ENCODE measurements around the gene TSC1.

Gene TSC1

GRCh38 chr9:132965478-132965877 lies 21.1 kb upstream of the TSC1 start:
- Mint-ChIP-seq H3K4me3 (no peak overlapping the region), H3K27me3 (ENCODE audit: low read depth) (no peaks in the 10 kb centered on the region), H3K27ac (no peak overlapping the region), H3K9me3 (no peaks in the 10 kb centered on the region), H3K4me1 (ENCODE audit: low read depth) (no peaks in the 10 kb centered on the region), H3K36me3 (ENCODE audit: low read depth) (no peaks in the 10 kb centered on the region)
- no peak for DNase-seq (ENCODE audit: low spot score)

- H3K9me3 Mint-ChIP-seq: no peaks in the 10 kb centered on the region
- H3K27me3 Mint-ChIP-seq (ENCODE audit: low read depth): no peaks in the 10 kb centered on the region
- no peaks in the 10 kb centered on the region for H3K36me3 Mint-ChIP-seq (ENCODE audit: low read depth)
- no peaks in the 10 kb centered on the region for H3K4me1 Mint-ChIP-seq (ENCODE audit: low read depth)
- no peak overlapping the region for H3K27ac Mint-ChIP-seq
- no peak for DNase-seq (ENCODE audit: low spot score)
- H3K4me3 Mint-ChIP-seq: no peak overlapping the region
These were observed 16.6 kb upstream of the TSC1 start for GRCh38 chr9:132961002-132961401.

- H3K4me1 Mint-ChIP-seq (ENCODE audit: low read depth): no peaks in the 10 kb centered on the region
- no peak for DNase-seq (ENCODE audit: low spot score)
- no peaks in the 10 kb centered on the region for H3K27me3 Mint-ChIP-seq (ENCODE audit: low read depth)
- H3K36me3 Mint-ChIP-seq (ENCODE audit: low read depth): no peaks in the 10 kb centered on the region
- no peaks in the 10 kb centered on the region for H3K9me3 Mint-ChIP-seq
- no peak overlapping the region for H3K4me3 Mint-ChIP-seq
- H3K27ac Mint-ChIP-seq: no peak overlapping the region
These were observed 13.4 kb upstream of the TSC1 start for GRCh38 chr9:132957805-132958204.

GRCh38 chr9:132955768-132956167 lies 11.4 kb upstream of the TSC1 start:
- no peaks in the 10 kb centered on the region for H3K36me3 Mint-ChIP-seq (ENCODE audit: low read depth)
- DNase-seq (ENCODE audit: low spot score): no peak
- no peak overlapping the region for H3K4me3 Mint-ChIP-seq
- no peak overlapping the region for H3K27ac Mint-ChIP-seq
- no peaks in the 10 kb centered on the region for H3K4me1 Mint-ChIP-seq (ENCODE audit: low read depth)
- no peaks in the 10 kb centered on the region for H3K27me3 Mint-ChIP-seq (ENCODE audit: low read depth)
- H3K9me3 Mint-ChIP-seq: no peaks in the 10 kb centered on the region

GRCh38 chr9:132955123-132955522 lies 10.7 kb upstream of the TSC1 start:
- Mint-ChIP-seq H3K4me3 (no peak overlapping the region), H3K27ac (no peak overlapping the region), H3K36me3 (ENCODE audit: low read depth) (no peaks in the 10 kb centered on the region), H3K9me3 (no peaks in the 10 kb centered on the region), H3K4me1 (ENCODE audit: low read depth) (no peaks in the 10 kb centered on the region), H3K27me3 (ENCODE audit: low read depth) (no peaks in the 10 kb centered on the region)
- no peak for DNase-seq (ENCODE audit: low spot score)

GRCh38 chr9:132949709-132950108 lies 5.3 kb upstream of the TSC1 start:
- peaks cover 5% of the 10 kb centered on the region for H3K4me1 Mint-ChIP-seq (ENCODE audit: low read depth)
- H3K9me3 Mint-ChIP-seq: no peaks in the 10 kb centered on the region
- no peaks in the 10 kb centered on the region for H3K27me3 Mint-ChIP-seq (ENCODE audit: low read depth)
- no peak overlapping the region for H3K4me3 Mint-ChIP-seq
- no peak for DNase-seq (ENCODE audit: low spot score)
- H3K36me3 Mint-ChIP-seq (ENCODE audit: low read depth): no peaks in the 10 kb centered on the region
- H3K27ac Mint-ChIP-seq: no peak overlapping the region

- Mint-ChIP-seq H3K36me3 (ENCODE audit: low read depth) (no peaks in the 10 kb centered on the region), H3K27me3 (ENCODE audit: low read depth) (no peaks in the 10 kb centered on the region), H3K9me3 (no peaks in the 10 kb centered on the region), H3K4me1 (ENCODE audit: low read depth) (peaks cover 8% of the 10 kb centered on the region), H3K27ac (no peak overlapping the region), H3K4me3 (no peak overlapping the region)
- DNase-seq (ENCODE audit: low spot score): no peak
These were observed 4.2 kb upstream of the TSC1 start for GRCh38 chr9:132948482-132949050.

GRCh38 chr9:132947756-132948155 lies 3.3 kb upstream of the TSC1 start:
- H3K4me3 Mint-ChIP-seq: no peak overlapping the region
- no peaks in the 10 kb centered on the region for H3K9me3 Mint-ChIP-seq
- H3K36me3 Mint-ChIP-seq (ENCODE audit: low read depth): no peaks in the 10 kb centered on the region
- H3K4me1 Mint-ChIP-seq (ENCODE audit: low read depth): peaks cover 12% of the 10 kb centered on the region
- no peak overlapping the region for H3K27ac Mint-ChIP-seq
- DNase-seq (ENCODE audit: low spot score): no peak
- H3K27me3 Mint-ChIP-seq (ENCODE audit: low read depth): no peaks in the 10 kb centered on the region

- no peaks in the 10 kb centered on the region for H3K27me3 Mint-ChIP-seq (ENCODE audit: low read depth)
- peaks cover 14% of the 10 kb centered on the region for H3K4me1 Mint-ChIP-seq (ENCODE audit: low read depth)
These were observed 2.3 kb upstream of the TSC1 start for GRCh38 chr9:132946631-132947295.

GRCh38 chr9:132946211-132946610 lies 1.8 kb upstream of the TSC1 start:
- Mint-ChIP-seq H3K4me1 (ENCODE audit: low read depth) (peaks cover 14% of the 10 kb centered on the region), H3K9me3 (no peaks in the 10 kb centered on the region), H3K4me3 (no peak overlapping the region), H3K27me3 (ENCODE audit: low read depth) (no peaks in the 10 kb centered on the region), H3K36me3 (ENCODE audit: low read depth) (no peaks in the 10 kb centered on the region), H3K27ac (no peak overlapping the region)
- DNase-seq (ENCODE audit: low spot score): no peak

More at GRCh38 chr9:132946631-132947295, 2.3 kb upstream of the TSC1 start:
- H3K27ac Mint-ChIP-seq: no peak overlapping the region
- DNase-seq (ENCODE audit: low spot score): no peak
- no peaks in the 10 kb centered on the region for H3K36me3 Mint-ChIP-seq (ENCODE audit: low read depth)
- H3K9me3 Mint-ChIP-seq: no peaks in the 10 kb centered on the region
- H3K4me3 Mint-ChIP-seq: no peak overlapping the region

- Mint-ChIP-seq H3K9me3 (no peaks in the 10 kb centered on the region), H3K27me3 (ENCODE audit: low read depth) (no peaks in the 10 kb centered on the region), H3K4me3 (peak overlapping the region; percentile 99), H3K4me1 (ENCODE audit: low read depth) (peaks cover 14% of the 10 kb centered on the region), H3K27ac (peak overlapping the region; percentile 100), H3K36me3 (ENCODE audit: low read depth) (no peaks in the 10 kb centered on the region)
- no peak for DNase-seq (ENCODE audit: low spot score)
These were observed 1.0 kb upstream of the TSC1 start for GRCh38 chr9:132945186-132946130.

GRCh38 chr9:132943651-132944293 lies 644 bp downstream of the TSC1 start:
- Mint-ChIP-seq H3K36me3 (ENCODE audit: low read depth) (no peaks in the 10 kb centered on the region), H3K9me3 (no peaks in the 10 kb centered on the region), H3K4me3 (peak overlapping the region; percentile 99), H3K27me3 (ENCODE audit: low read depth) (no peaks in the 10 kb centered on the region), H3K4me1 (ENCODE audit: low read depth) (peaks cover 14% of the 10 kb centered on the region), H3K27ac (peak overlapping the region; percentile 83)
- DNase-seq (ENCODE audit: low spot score): no peak

- H3K27ac Mint-ChIP-seq: no peak overlapping the region
- H3K4me1 Mint-ChIP-seq (ENCODE audit: low read depth): peaks cover 14% of the 10 kb centered on the region
- no peaks in the 10 kb centered on the region for H3K9me3 Mint-ChIP-seq
- no peaks in the 10 kb centered on the region for H3K36me3 Mint-ChIP-seq (ENCODE audit: low read depth)
- no peaks in the 10 kb centered on the region for H3K27me3 Mint-ChIP-seq (ENCODE audit: low read depth)
- no peak for DNase-seq (ENCODE audit: low spot score)
- peak overlapping the region; percentile 6 for H3K4me3 Mint-ChIP-seq
These were observed 1.8 kb downstream of the TSC1 start for GRCh38 chr9:132942541-132943182.
